ENCODE data around the gene PBX1. TPM values are rescaled to one million over a fixed set of nuclear protein-coding genes. Genes with fewer than 3 reads are reported as not detected.

PBX1 gene
- total RNA-seq, 1 experiment from 2014 or later: 11.1 TPM

DNA sequence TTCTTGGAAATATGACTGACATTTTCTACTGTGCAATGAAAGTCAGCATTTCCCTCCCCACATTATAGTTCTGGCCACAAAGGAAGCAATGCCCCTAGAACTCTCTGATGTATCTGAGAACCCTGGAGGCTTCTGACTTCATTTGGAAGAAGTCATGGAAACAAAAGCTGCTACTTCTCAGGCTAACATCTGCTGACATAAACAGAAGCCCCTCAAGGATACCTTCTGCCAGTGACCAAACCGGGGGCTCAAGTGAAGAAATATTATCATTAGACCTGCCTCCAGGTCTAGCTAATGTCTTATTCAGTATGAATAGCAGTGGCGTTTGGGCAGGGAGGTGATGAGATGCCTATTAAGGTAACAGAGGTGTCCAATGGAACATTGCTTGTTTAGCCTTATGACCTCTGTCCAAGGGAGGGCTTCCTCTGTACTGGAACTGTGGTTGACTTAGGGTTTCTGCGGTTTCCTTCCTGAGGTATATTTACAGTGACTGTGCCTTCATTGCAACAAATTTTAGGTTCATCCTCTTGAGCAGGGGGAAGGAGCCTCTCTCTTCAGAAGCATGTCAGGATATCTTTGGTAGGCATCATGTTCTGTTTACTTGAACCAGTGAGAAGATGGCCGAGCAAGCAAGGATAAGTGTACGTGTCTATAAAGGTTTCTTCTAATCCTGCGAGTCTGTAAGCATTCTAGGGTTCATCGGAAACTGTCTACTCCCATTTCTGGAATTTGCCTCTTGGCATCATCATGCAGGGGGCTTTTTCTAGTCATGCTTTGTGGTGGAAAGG lies 161.7 kb downstream of the PBX1 start:
- no peak for DNase-seq (ENCODE audit: low spot score)

- no peak for DNase-seq (ENCODE audit: low spot score)
Observed at GRCh38 chr1:164721228-164721496, 162.2 kb downstream of the PBX1 start.

DNA sequence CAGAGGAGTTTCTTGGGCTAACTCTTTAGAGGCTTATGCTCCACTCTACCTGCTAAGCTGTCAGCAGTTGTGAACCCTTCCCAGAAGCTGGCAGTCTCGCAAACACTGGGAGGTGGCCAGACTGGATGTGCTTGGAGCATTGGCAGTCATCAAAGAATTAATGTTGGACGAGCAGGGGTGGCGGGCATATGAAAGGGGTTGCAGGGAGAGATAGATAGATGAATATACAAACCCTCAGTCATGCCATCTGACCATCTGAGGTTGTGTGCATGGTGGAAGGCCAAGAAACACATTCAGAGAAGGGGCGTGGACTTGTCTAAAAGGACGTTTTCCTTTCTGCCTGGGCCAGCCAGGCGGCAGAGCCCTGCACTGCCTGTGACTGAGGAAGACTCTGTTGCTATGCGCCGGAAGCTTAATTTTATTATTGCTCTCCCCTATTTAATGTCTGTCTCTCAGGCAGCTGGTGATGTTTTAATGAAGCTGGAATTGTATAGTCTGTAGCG lies 164.4 kb downstream of the PBX1 start:
- DNase-seq (ENCODE audit: low spot score): no peak

- DNase-seq (ENCODE audit: low spot score): no peak
Observed at GRCh38 chr1:164725401-164725800, 166.4 kb downstream of the PBX1 start.

- no peak for DNase-seq (ENCODE audit: low spot score)
Observed at GRCh38 chr1:164726235-164726634, 167.3 kb downstream of the PBX1 start.

GRCh38 chr1:164728719-164729118 lies 169.7 kb downstream of the PBX1 start:
- DNase-seq (ENCODE audit: low spot score): no peak

GRCh38 chr1:164731161-164731876 lies 172.3 kb downstream of the PBX1 start:
- no peak for DNase-seq (ENCODE audit: low spot score)

- no peak for DNase-seq (ENCODE audit: low spot score)
Observed at GRCh38 chr1:164733070-164733469, 174.1 kb downstream of the PBX1 start.

GRCh38 chr1:164733734-164734133 lies 174.8 kb downstream of the PBX1 start:
- no peak for DNase-seq (ENCODE audit: low spot score)

GRCh38 chr1:164735315-164736052 lies 176.5 kb downstream of the PBX1 start:
- peak; percentile 45 for DNase-seq (ENCODE audit: low spot score)

GRCh38 chr1:164736137-164736536 lies 177.2 kb downstream of the PBX1 start:
- no peak for DNase-seq (ENCODE audit: low spot score)

DNA sequence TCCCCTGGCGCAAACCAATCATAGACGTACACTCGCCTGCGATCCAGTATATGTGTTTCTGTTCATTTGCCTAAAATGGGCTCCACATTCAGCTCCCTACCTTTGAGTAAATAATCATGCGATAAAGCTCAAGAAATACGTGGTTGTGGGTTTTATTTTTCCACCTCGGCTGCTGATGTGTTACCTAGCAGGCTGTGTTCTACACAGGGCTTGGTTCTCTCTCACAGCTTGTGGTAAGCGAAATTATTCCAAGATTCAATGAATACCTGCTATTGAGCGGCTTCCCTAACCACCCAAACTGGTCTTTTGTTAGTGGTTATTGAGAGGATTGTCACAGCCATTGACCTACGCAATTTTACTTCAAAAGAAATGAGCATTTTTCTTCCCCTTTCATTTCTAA lies 180.2 kb downstream of the PBX1 start:
- no peak for DNase-seq (ENCODE audit: low spot score)

DNA sequence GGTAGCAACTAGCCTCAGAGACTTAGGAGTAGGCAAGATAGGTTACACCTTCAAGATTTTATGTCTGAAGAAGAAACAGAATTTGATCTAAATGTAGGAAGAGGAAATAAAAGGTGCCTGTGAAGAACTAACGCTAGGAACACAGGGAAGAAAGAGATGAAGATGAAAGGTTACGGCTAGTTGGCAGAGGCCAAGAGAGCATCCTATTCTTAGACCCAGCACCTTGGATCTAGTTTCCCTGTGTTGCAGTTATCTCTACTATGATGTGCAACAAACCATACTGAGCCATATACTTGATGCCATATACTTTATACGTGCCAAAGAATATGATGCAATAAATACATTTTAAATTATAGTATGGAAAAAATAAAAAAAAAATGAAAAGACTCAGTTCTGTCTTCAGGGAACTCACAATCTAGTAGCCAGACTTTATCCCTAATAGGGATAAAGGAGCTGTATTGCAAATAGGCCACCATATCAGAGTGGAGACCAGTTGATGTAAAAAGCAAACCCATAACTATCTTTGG lies 181.1 kb downstream of the PBX1 start:
- no peak for DNase-seq (ENCODE audit: low spot score)

- DNase-seq (ENCODE audit: low spot score): no peak
Observed at GRCh38 chr1:164742745-164743144, 183.8 kb downstream of the PBX1 start.

GRCh38 chr1:164743976-164744375 lies 185.0 kb downstream of the PBX1 start:
- DNase-seq (ENCODE audit: low spot score): no peak

GRCh38 chr1:164745736-164746135 lies 186.8 kb downstream of the PBX1 start:
- no peak for DNase-seq (ENCODE audit: low spot score)

DNA sequence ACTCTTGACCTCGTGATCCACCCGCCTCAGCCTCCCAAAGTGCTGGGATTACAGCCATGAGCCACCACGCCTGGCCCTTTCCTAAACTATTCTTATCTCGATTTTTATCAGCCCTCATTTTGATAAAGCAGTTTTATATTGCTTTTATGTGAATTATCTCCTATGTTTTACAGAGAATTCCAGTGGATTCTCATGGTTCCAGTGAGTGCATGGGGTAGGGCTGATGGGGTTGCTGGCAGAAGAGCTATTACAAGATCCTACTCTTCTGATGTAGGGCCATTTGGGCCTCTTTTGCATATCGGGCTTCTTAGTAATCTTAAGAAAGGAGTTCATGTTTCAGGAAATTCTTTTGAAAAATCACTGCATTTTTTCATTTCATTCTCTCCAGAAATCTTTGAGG lies 187.6 kb downstream of the PBX1 start:
- DNase-seq (ENCODE audit: low spot score): no peak

GRCh38 chr1:164748253-164748899 lies 189.4 kb downstream of the PBX1 start:
- DNase-seq (ENCODE audit: low spot score): no peak

DNA sequence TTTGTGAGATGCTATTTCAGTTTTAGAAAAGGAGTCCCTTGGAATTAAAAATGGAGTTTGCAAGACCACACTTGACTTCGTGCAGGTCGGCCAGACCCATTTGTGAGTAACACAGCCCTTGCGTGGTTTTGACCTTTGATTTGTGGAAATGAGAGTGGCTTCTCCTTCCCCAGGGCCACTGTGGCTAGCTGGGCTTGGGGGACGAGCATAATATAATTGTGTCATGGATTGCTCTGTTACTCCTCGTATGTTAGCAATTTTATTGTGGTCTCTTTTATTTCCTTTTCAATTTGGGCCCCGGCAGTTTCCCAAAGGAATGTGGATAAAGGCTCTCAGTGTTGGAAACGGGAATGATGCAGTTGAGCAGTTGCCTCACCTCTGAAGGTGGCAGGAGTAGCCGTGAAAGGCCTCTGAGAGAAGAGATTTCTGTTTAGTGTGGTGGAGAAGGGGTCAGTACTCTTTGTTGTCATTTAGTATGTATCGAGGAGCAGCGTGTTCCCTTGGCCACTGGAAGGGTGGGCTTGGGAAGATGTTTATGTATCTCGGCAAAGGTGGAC lies 194.6 kb downstream of the PBX1 start:
- no peak for DNase-seq (ENCODE audit: low spot score)

DNA sequence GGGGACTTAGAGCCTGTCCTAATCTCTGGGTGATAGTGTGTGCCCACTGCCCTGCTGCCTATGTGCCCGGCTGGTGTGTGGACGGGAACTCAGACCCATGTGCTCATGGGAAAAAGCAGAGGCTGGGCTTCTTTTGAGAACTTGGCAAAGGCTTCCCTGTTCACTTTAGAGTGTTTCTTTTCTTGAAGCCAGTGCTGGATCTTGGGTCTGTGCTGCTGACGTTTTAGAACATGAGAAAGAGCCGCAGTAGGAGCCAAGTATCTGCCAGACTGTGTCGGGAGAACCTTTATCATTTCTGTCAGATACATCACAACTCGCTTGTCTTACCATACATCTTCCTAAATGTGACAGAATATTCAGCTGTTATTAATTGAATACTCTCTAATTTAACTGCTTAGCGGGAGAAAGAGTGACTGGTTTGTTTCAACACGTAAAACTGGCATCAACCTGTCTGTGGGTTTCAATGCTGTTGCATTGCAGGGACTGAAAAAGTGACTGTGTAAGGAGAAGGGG lies 195.2 kb downstream of the PBX1 start:
- DNase-seq (ENCODE audit: low spot score): no peak

GRCh38 chr1:164755690-164756089 lies 196.7 kb downstream of the PBX1 start:
- DNase-seq (ENCODE audit: low spot score): no peak

Data from HT-29 (cell line).